Transverse colon (tissue), 4 donors: ENCODE measurements around the gene RAB37. TPM values are rescaled to one million over a fixed set of nuclear protein-coding genes. Genes with fewer than 3 reads are reported as not detected.

Experiments used
- DNase-seq: peaks from one replicate; pipeline ENCODE4 v3.0.0-alpha.2; 2019
- H3K27ac ChIP-seq, 4 donors: fragments of 200-600 bp; sonication (generic); 2 replicates each; pipeline ENCODE4 v1.5.1; 2016 to 2018; ENCODE audit warnings: inconsistent platforms in 4 of 4
- H3K27me3 ChIP-seq: fragments of 200-600 bp; sonication (generic); 2 replicates; pipeline ENCODE4 v1.5.1; 2017; ENCODE audit warnings: inconsistent platforms
- H3K36me3 ChIP-seq, 4 donors: fragments of 200-600 bp; sonication (generic); 2 replicates each; pipeline ENCODE4 v1.5.1; 2017 to 2019; ENCODE audit warnings: inconsistent platforms in 4 of 4
- H3K4me1 ChIP-seq, 4 donors: fragments of 200-600 bp; sonication (generic); 2 replicates each; pipeline ENCODE4 v1.5.1; 2017 to 2020; ENCODE audit warnings: inconsistent platforms in 4 of 4
- H3K4me3 ChIP-seq, 4 donors: fragments of 200-600 bp; sonication (generic); 1 replicate in 1 of 4; 2 replicates in 3 of 4; pipeline versions ENCODE4 v1.5.1 to v1.6.1; 2017 to 2019; ENCODE audit warnings: inconsistent platforms in 4 of 4
- H3K9me3 ChIP-seq, 2 donors: fragments of 200-600 bp; sonication (generic); 2 replicates each; pipeline ENCODE4 v1.5.1; 2017 to 2019; ENCODE audit warnings: inconsistent platforms in 2 of 2
- EP300 ChIP-seq: sonication (generic); formaldehyde crosslinking; IDR thresholded peaks from one replicate; pipeline ENCODE4 v1.6.1; 2017; ENCODE audit warnings: antibody characterized with exemption, low read depth
- POLR2A ChIP-seq: fragments of 450-650 bp; IDR thresholded peaks from one replicate; pipeline ENCODE4 v1.6.1; 2016; ENCODE audit warnings: antibody characterized with exemption, mild to moderate bottlenecking, moderate library complexity
- POLR2AphosphoS5 ChIP-seq, 3 donors: sonication (generic); formaldehyde crosslinking; IDR thresholded peaks; one replicate each; pipeline ENCODE4 v1.6.1; 2016; ENCODE audit warnings: antibody characterized with exemption in 3 of 3
- WGBS, 2 donors: methylation state at CpG; one replicate each; pipeline ENCODE4 v1.1.5; 2018; ENCODE audit warnings: low coverage in 1 of 2; 5-methylcytosine and 5-hydroxymethylcytosine counted together
- in situ Hi-C, 4 donors: fragments of 200-750 bp; cut with MboI; loops; one replicate each; pipeline versions ENCODE4 v1.15.0 to v1.15.1; 2017; ENCODE audit warnings: low sequenced_read_pairs in 3 of 4, low pct_ligation_motif_present in 1 of 4, low pct_unique_long_range_greater_than_20kb in 1 of 4
- intact Hi-C: fragments of 100-400 bp; cut with DNase I; formaldehyde crosslinking; loops from one replicate; pipeline ENCODE4 v1.15.1; 2023; ENCODE audit warnings: low total_unique reads
- total RNA-seq, 4 donors: library from RNA; depleted of rRNA; stranded (reverse); fragments of >200 nt; gene quantifications; one replicate each; pipeline ENCODE4 v1.1.0, GENCODE V29; 2016
- TF ChIP-seq, protein P1 (sequence below), 5 experiments: fragments of 200-600 bp in 3 of 5; fragments of 450-650 bp in 2 of 5; sonication (generic) in 3 of 5; IDR thresholded peaks; 1 replicate in 2 of 5; 2 replicates in 3 of 5; pipeline ENCODE4 v1.5.1; 2016 to 2017; ENCODE audit warnings: antibody characterized with exemption in 5 of 5, inconsistent platforms in 3 of 5, mild to moderate bottlenecking in 2 of 5, moderate library complexity in 1 of 5

The RAB37 gene
- total RNA-seq, 4 donors from 2014 or later = 5.2 to 10.5 (median 5.4) TPM; not detected in 1

DNA sequence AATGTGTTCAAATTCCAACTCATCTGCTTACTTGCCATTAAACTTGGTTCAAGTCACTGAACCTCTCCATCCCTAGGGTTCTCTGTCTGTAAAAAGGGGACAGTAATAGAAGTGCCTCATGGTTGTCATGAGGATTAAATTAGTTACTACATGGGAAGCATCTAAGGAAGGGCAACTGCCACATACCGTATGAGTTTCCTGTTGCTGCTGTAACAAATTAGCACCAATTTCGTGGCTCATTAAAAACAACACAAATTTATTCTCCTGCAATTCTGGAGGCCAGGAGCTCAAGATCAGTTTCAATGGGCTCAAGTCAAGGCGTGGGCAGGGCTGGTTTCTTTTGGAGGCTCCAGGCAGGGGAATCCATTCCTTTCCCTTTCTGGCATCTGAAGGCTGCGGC lies 43.0 kb upstream of the RAB37 start:
- WGBS, 2 donors = 90 to 100% methylated on average over 1 to 4 of the region's 4 CpGs
- H3K4me1 ChIP-seq = no peaks in the 10 kb centered on the region
- H3K36me3 ChIP-seq = no peaks in the 10 kb centered on the region
- in situ Hi-C loops (no loop called here), intact Hi-C loops (no loop called here)
- no peak for DNase-seq
- H3K27ac ChIP-seq = no peak overlapping the region
- no peak for TF ChIP-seq EP300
- TF ChIP-seq, protein P1, sequence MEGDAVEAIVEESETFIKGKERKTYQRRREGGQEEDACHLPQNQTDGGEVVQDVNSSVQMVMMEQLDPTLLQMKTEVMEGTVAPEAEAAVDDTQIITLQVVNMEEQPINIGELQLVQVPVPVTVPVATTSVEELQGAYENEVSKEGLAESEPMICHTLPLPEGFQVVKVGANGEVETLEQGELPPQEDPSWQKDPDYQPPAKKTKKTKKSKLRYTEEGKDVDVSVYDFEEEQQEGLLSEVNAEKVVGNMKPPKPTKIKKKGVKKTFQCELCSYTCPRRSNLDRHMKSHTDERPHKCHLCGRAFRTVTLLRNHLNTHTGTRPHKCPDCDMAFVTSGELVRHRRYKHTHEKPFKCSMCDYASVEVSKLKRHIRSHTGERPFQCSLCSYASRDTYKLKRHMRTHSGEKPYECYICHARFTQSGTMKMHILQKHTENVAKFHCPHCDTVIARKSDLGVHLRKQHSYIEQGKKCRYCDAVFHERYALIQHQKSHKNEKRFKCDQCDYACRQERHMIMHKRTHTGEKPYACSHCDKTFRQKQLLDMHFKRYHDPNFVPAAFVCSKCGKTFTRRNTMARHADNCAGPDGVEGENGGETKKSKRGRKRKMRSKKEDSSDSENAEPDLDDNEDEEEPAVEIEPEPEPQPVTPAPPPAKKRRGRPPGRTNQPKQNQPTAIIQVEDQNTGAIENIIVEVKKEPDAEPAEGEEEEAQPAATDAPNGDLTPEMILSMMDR (IDR thresholded peaks at IDR 0.05) = no peak
- TF ChIP-seq POLR2A = no peak
- TF ChIP-seq POLR2AphosphoS5 (IDR thresholded peaks at IDR 0.05) = no peak
- H3K27me3 ChIP-seq = no peaks in the 10 kb centered on the region
- H3K9me3 ChIP-seq = no peaks in the 10 kb centered on the region
- no peak overlapping the region for H3K4me3 ChIP-seq

DNA sequence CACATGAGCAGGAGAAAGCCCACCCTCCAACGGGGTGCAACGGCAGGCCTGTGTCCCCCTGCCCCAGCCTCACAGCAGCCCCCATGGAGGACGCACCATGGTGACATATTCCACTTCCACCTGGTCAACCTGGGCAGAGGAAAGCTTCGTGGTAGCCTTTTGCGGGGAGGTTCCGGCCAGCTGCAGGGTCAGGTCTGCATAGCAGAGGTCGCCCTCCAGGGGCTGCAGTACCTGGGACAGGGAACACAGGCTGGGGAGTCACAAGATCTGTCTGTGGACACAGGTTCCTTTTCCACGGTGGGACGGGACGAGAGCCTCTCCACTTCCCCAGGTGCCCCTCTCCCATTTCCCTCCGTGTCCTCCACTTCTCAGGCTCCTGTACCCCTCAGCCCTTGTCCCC lies 41.4 kb upstream of the RAB37 start:
- no peaks in the 10 kb centered on the region for H3K27me3 ChIP-seq
- in situ Hi-C loops (no loop called here), intact Hi-C loops (no loop called here)
- no peaks in the 10 kb centered on the region for H3K9me3 ChIP-seq
- TF ChIP-seq EP300 (no peak), POLR2AphosphoS5 (IDR thresholded peaks at IDR 0.05) (no peak), POLR2A (no peak)
- TF ChIP-seq, protein P1 (IDR thresholded peaks at IDR 0.05) = no peak
- H3K27ac ChIP-seq = no peak overlapping the region
- H3K4me1 ChIP-seq = no peaks in the 10 kb centered on the region
- WGBS, 2 donors = 77% methylated on average over 11 of the region's 11 CpGs; no CpG with 5 or more reads in 1 of the 2 donors
- no peaks in the 10 kb centered on the region for H3K36me3 ChIP-seq
- H3K4me3 ChIP-seq = no peak overlapping the region
- no peak for DNase-seq

DNA sequence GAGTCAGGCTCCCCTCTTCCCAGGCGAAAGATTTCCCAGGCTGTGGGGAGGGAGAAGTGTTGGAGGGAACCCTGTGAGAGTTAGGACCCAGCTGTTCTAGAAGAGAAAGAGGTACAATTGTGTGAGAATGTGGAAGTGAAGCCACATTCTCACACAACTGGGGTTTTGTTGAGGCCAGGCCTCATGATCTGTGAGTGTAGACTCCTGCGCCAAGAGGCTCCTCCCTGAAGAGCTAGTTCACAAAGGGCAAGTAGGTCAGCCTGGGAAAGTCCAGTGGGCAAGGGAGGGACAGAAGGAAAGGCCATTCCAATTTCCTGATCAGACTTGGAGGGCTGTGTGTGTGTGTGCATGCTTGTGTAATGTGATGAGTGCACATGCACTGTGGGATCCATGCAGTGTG lies 39.5 kb upstream of the RAB37 start:
- no peaks in the 10 kb centered on the region for H3K27me3 ChIP-seq
- DNase-seq = no peak
- TF ChIP-seq, protein P1 (IDR thresholded peaks at IDR 0.05) = no peak
- no peak for TF ChIP-seq POLR2A
- no peak for TF ChIP-seq EP300
- TF ChIP-seq POLR2AphosphoS5 (IDR thresholded peaks at IDR 0.05) = no peak
- intact Hi-C loops = no loop called here
- no peak overlapping the region for H3K27ac ChIP-seq
- in situ Hi-C loops = no loop called here
- no peaks in the 10 kb centered on the region for H3K9me3 ChIP-seq
- WGBS, 2 donors = 50 to 81% methylated on average over 1 to 2 of the region's 2 CpGs
- no peaks in the 10 kb centered on the region for H3K4me1 ChIP-seq
- no peaks in the 10 kb centered on the region for H3K36me3 ChIP-seq
- H3K4me3 ChIP-seq = no peak overlapping the region

DNA sequence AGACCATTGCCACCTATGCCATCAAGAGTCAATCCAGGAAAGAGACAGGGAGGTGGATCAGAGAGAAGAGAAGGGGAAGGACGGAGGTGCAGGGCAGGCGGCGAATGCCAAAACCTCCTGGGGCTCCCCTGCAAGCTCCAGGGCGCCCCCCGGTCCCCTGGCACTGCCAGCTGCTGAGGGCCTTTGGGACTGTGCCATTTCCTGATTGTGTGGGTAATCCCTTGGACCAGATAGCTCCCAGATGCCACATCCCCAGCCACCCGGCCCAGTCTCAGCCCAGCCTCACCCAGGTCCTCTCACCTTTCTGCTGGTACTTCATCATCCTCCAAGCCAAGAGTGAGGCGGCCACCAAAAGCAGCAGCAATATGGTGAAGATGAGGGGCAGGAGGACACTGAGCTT lies 39.0 kb upstream of the RAB37 start:
- in situ Hi-C loops = no loop called here
- TF ChIP-seq POLR2A (no peak), EP300 (no peak), POLR2AphosphoS5 (IDR thresholded peaks at IDR 0.05) (no peak)
- TF ChIP-seq, protein P1 (IDR thresholded peaks at IDR 0.05) = no peak
- no peaks in the 10 kb centered on the region for H3K4me1 ChIP-seq

More for the DNA sequence above, 39.0 kb upstream of the RAB37 start:
- intact Hi-C loops = no loop called here
- no peak overlapping the region for H3K4me3 ChIP-seq
- H3K27ac ChIP-seq = no peak overlapping the region
- H3K27me3 ChIP-seq = no peaks in the 10 kb centered on the region
- no peak for DNase-seq
- 80% methylated on average over 1 to 7 of the region's 7 CpGs for WGBS, 2 donors
- no peaks in the 10 kb centered on the region for H3K9me3 ChIP-seq
- no peaks in the 10 kb centered on the region for H3K36me3 ChIP-seq
